ENCODE results near the gene CSMD2. TPM values are rescaled to one million over a fixed set of nuclear protein-coding genes. Genes with fewer than 3 reads are reported as not detected.
A peak's percentile ranks its signal among the peaks of the same experiment; 100 is the strongest.
"Not testable (repeated sequence)": the region's sequence is repeated elsewhere in the genome, so short reads cannot be mapped to it uniquely, and the experiment has no call there.

CSMD2 gene
- not detected in 2 replicates for total RNA-seq (2014; rRNA removed; shearing (Covaris generic); ENCODE audit: low replicate concordance)

- DNase-seq (ENCODE audit: low read depth) = no peak
These were observed at the start of gene CSMD2 for GRCh38 chr1:34164771-34165391. CSMD2 (minus strand) TSS chr1:34165230; CDS start chr1:34165097, 133 bp downstream.

GRCh38 chr1:34213956-34214355 lies 48.9 kb upstream of the CSMD2 start:
- DNase-seq (ENCODE audit: low read depth) = no peak
- in situ Hi-C loops (cut with HindIII; ENCODE audit: low pct_unique_long_range_greater_than_20kb, low sequenced_read_pairs) = no loop called here

More at GRCh38 chr1:34164771-34165391, at the start of gene CSMD2:
- in situ Hi-C loops (cut with HindIII; ENCODE audit: low pct_unique_long_range_greater_than_20kb, low sequenced_read_pairs) = no loop called here

- no peak for DNase-seq (ENCODE audit: low read depth)
- in situ Hi-C loops (cut with HindIII; ENCODE audit: low pct_unique_long_range_greater_than_20kb, low sequenced_read_pairs) = no loop called here
These were observed 47.6 kb upstream of the CSMD2 start for GRCh38 chr1:34212673-34213072.

GRCh38 chr1:34199927-34200326 lies 34.9 kb upstream of the CSMD2 start:
- peak; percentile 73 for DNase-seq (ENCODE audit: low read depth)
- in situ Hi-C loops (cut with HindIII; ENCODE audit: low pct_unique_long_range_greater_than_20kb, low sequenced_read_pairs) = no loop called here

- in situ Hi-C loops (cut with HindIII; ENCODE audit: low pct_unique_long_range_greater_than_20kb, low sequenced_read_pairs) = no loop called here
- DNase-seq (ENCODE audit: low read depth) = no peak
These were observed 27.6 kb upstream of the CSMD2 start for GRCh38 chr1:34192621-34193020.

- in situ Hi-C loops (cut with HindIII; ENCODE audit: low pct_unique_long_range_greater_than_20kb, low sequenced_read_pairs) = no loop called here
- no peak for DNase-seq (ENCODE audit: low read depth)
These were observed 25.7 kb upstream of the CSMD2 start for GRCh38 chr1:34190692-34191091.

GRCh38 chr1:34188985-34189384 lies 24.0 kb upstream of the CSMD2 start:
- no peak for DNase-seq (ENCODE audit: low read depth)
- in situ Hi-C loops (cut with HindIII; ENCODE audit: low pct_unique_long_range_greater_than_20kb, low sequenced_read_pairs) = no loop called here

GRCh38 chr1:34188418-34188817 lies 23.4 kb upstream of the CSMD2 start:
- DNase-seq (ENCODE audit: low read depth) = no peak
- in situ Hi-C loops (cut with HindIII; ENCODE audit: low pct_unique_long_range_greater_than_20kb, low sequenced_read_pairs) = no loop called here

GRCh38 chr1:34186741-34187494 lies 21.9 kb upstream of the CSMD2 start:
- DNase-seq (ENCODE audit: low read depth) = no peak
- in situ Hi-C loops (cut with HindIII; ENCODE audit: low pct_unique_long_range_greater_than_20kb, low sequenced_read_pairs) = no loop called here

GRCh38 chr1:34183381-34183780 lies 18.4 kb upstream of the CSMD2 start:
- DNase-seq (ENCODE audit: low read depth); in situ Hi-C loops (cut with HindIII; ENCODE audit: low pct_unique_long_range_greater_than_20kb, low sequenced_read_pairs): not testable (repeated sequence)

GRCh38 chr1:34178072-34178471 lies 13.0 kb upstream of the CSMD2 start:
- in situ Hi-C loops (cut with HindIII; ENCODE audit: low pct_unique_long_range_greater_than_20kb, low sequenced_read_pairs) = no loop called here
- no peak for DNase-seq (ENCODE audit: low read depth)

GRCh38 chr1:34176830-34177603 lies 12.0 kb upstream of the CSMD2 start, which contains the start of gene C1orf94:
C1orf94 (plus strand) TSS chr1:34176907; CDS start chr1:34177790, 883 bp downstream.
- DNase-seq (ENCODE audit: low read depth) = no peak
- in situ Hi-C loops (cut with HindIII; ENCODE audit: low pct_unique_long_range_greater_than_20kb, low sequenced_read_pairs) = no loop called here

GRCh38 chr1:34175744-34176143 lies 10.7 kb upstream of the CSMD2 start:
- DNase-seq (ENCODE audit: low read depth) = no peak
- in situ Hi-C loops (cut with HindIII; ENCODE audit: low pct_unique_long_range_greater_than_20kb, low sequenced_read_pairs) = no loop called here

GRCh38 chr1:34167389-34167788 lies 2.4 kb upstream of the CSMD2 start:
- in situ Hi-C loops (cut with HindIII; ENCODE audit: low pct_unique_long_range_greater_than_20kb, low sequenced_read_pairs) = no loop called here
- no peak for DNase-seq (ENCODE audit: low read depth)

GRCh38 chr1:34166625-34167361 lies 1.8 kb upstream of the CSMD2 start:
- no peak for DNase-seq (ENCODE audit: low read depth)
- in situ Hi-C loops (cut with HindIII; ENCODE audit: low pct_unique_long_range_greater_than_20kb, low sequenced_read_pairs) = no loop called here

- in situ Hi-C loops (cut with HindIII; ENCODE audit: low pct_unique_long_range_greater_than_20kb, low sequenced_read_pairs) = no loop called here
- DNase-seq (ENCODE audit: low read depth) = no peak
These were observed 1.2 kb upstream of the CSMD2 start for GRCh38 chr1:34166191-34166624.

- DNase-seq (ENCODE audit: low read depth) = no peak
- in situ Hi-C loops (cut with HindIII; ENCODE audit: low pct_unique_long_range_greater_than_20kb, low sequenced_read_pairs) = no loop called here
These were observed 442 bp upstream of the CSMD2 start for GRCh38 chr1:34165422-34165921.

All from Caki2 (cell line).